Stimulated activated CD4-positive, alpha-beta T cell treated with anti-CD3 and anti-CD28 coated beads, TNF-alpha, amount 100 ng/mL, for 1 hour (primary cell): ENCODE results near the gene IRGQ.
"Not testable (repeated sequence)": the region's sequence is repeated elsewhere in the genome, so short reads cannot be mapped to it uniquely, and the experiment has no call there.

Source experiments
- DNase-seq, 3 donors: peaks; one replicate each; pipeline ENCODE4 v3.0.0-alpha.2; 2020; ENCODE audit warnings: low read depth in 3 of 3, low spot score in 1 of 3

Gene IRGQ

GRCh38 chr19:43595999-43596841 is at the start of gene IRGQ, which contains the start of gene ZNF576:
TSS of gene IRGQ (minus strand) at chr19:43596134. CDS start at chr19:43595338, 796 bp downstream.
TSS of gene ZNF576 (plus strand) at chr19:43596595. CDS start at chr19:43597109, 514 bp downstream.
- DNase-seq = peak; percentile 99 to 100 (median 100)

GRCh38 chr19:43644181-43644580 is 48.2 kb upstream of the IRGQ start:
- no peak for DNase-seq

GRCh38 chr19:43643326-43643725 is 47.4 kb upstream of the IRGQ start:
- no peak for DNase-seq

- DNase-seq = no peak
Measured at GRCh38 chr19:43642531-43642930, 46.6 kb upstream of the IRGQ start.

- no peak for DNase-seq
Measured at GRCh38 chr19:43641333-43641732, 45.4 kb upstream of the IRGQ start.

GRCh38 chr19:43640424-43640757 is 44.5 kb upstream of the IRGQ start:
- no peak for DNase-seq

- peak in 2 of 3 donors; percentile 22 to 49 for DNase-seq
Measured at GRCh38 chr19:43639519-43640423, 43.8 kb upstream of the IRGQ start, which contains the start of gene CADM4. TSS of gene CADM4 (minus strand) at chr19:43639850. CDS start at chr19:43639790, 60 bp downstream.

- DNase-seq = no peak
Measured at GRCh38 chr19:43638995-43639518, 43.1 kb upstream of the IRGQ start.

- DNase-seq = no peak
Measured at GRCh38 chr19:43638214-43638994, 42.5 kb upstream of the IRGQ start.

- no peak for DNase-seq
Measured at GRCh38 chr19:43636121-43636683, 40.3 kb upstream of the IRGQ start.

GRCh38 chr19:43635561-43635940 is 39.6 kb upstream of the IRGQ start:
- not testable (repeated sequence) for DNase-seq

- DNase-seq = no peak
Measured at GRCh38 chr19:43634872-43635560, 39.1 kb upstream of the IRGQ start.

GRCh38 chr19:43634506-43634871 is 38.6 kb upstream of the IRGQ start:
- DNase-seq = no peak

- no peak for DNase-seq
Measured at GRCh38 chr19:43634068-43634467, 38.1 kb upstream of the IRGQ start.

- DNase-seq = no peak
Measured at GRCh38 chr19:43633520-43633919, 37.6 kb upstream of the IRGQ start.

GRCh38 chr19:43631491-43631890 is 35.6 kb upstream of the IRGQ start:
- no peak for DNase-seq

- no peak for DNase-seq
Measured at GRCh38 chr19:43628646-43629326, 32.9 kb upstream of the IRGQ start.

- DNase-seq = no peak
Measured at GRCh38 chr19:43626838-43627237, 30.9 kb upstream of the IRGQ start.

GRCh38 chr19:43625918-43626579 is 30.1 kb upstream of the IRGQ start:
- DNase-seq = no peak
